ENCODE results near the gene MAF. TPM values are rescaled to one million over a fixed set of nuclear protein-coding genes. Genes with fewer than 3 reads are reported as not detected.

MAF gene
- polyA plus RNA-seq, 1 donor, result 53.7 TPM

- no peak for DNase-seq
Observed at GRCh38 chr16:79618041-79618691, 17.6 kb upstream of the MAF start.

DNA sequence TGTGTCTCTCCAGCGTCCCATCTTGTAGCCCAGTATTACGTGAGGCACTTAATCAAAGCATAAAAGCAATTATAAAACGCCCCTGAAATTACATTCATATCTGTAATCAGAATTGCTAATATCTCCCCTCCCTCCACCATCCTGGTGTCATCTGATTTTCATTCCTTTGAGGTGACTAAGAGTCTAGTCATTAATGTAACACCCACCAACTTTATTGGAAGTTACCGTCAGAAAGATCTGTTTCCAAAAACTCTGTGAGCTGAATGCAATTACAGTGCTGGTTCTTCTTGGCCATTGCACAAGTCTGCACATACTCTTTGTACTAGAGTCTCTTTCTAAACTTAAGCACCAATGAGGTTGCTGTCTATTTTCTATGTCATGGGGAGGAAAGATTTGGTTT lies 12.5 kb upstream of the MAF start:
- no peak for DNase-seq

DNA sequence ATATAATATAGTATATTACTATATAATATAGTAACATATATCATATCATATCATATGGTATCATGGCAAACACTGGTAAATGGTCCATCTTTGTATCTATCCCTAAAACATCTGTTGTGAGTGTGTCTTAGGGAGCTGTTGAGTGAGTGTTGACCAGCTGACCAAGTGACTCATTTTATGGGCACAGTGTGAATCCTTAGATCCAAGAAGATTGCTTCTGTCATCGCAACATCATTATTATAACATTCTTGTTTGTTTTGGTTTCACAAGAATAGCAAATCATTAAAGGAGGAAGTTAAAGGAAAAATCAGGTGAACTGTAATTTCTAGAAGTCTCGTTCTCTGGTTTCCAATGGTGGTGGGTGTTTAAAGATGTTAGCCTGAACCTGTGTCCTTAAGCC lies 11.7 kb upstream of the MAF start:
- no peak for DNase-seq

- DNase-seq, result no peak
Observed at GRCh38 chr16:79610771-79611170, 10.2 kb upstream of the MAF start.

DNA sequence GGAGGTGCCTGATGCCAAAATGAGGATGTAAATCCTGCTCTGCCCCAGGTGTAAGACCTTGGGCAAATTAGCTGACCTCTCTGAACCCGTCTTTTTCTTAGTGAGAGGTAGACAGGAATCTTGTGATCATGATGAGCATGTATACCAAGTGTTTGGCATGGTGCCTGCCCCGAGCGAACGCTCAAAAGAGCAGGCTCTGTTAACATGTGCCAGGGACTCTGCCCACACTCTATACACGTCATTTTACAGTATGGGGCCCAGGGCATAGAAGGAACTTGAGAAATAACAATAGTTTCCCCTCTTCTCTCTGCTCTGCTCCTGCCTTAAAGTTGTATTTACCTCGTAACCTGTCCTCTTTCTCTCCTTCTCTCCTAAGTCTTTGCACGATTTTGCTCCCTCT lies 9.3 kb upstream of the MAF start:
- no peak for DNase-seq

DNA sequence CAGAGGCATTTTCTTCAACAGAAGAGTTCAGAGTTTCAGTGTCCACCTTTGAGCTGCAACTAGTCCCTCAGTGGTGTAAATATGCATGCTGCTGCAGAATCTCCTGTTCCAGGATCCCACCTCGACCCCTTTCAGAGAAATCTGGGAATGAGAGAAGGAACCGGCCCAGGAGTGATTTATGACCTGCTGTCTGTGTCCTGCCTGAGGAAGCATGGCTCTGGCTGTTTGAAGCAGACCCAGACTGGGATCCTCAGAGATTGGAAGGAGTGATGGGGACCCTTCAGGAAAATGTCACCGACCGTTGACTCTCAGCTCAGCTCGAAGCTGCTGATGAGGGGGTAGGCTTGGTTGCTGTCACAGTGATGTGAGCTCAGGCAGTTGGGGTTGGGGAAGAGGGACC lies 8.4 kb upstream of the MAF start:
- no peak for DNase-seq

- no peak for DNase-seq
Observed at GRCh38 chr16:79607587-79607986, 7.0 kb upstream of the MAF start.

- no peak for DNase-seq
Observed at GRCh38 chr16:79605999-79606398, 5.5 kb upstream of the MAF start.

DNA sequence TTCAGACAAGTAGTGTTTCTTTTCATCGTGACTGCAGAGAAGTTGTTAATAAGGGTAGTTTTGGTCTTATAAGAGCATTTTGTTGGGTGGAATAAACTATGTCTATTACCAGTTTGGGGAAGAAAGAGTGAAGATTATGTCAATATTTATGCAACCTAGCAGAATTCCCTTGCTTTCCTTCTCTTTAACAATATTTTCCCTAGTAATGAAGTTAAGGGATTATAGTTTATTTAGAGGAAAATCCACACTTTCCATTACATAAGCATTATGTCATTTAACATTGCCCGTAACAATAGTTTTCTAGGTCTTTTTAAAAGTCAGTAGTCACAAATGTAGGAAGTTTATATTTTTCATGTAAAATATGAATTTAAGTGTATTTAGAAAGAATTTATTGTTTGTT lies 2.5 kb upstream of the MAF start:
- DNase-seq, result no peak

- DNase-seq, result no peak
Observed at GRCh38 chr16:79602628-79603014, 2.1 kb upstream of the MAF start.

GRCh38 chr16:79601931-79602627 lies 1.5 kb upstream of the MAF start:
- peak; percentile 92 for DNase-seq

DNA sequence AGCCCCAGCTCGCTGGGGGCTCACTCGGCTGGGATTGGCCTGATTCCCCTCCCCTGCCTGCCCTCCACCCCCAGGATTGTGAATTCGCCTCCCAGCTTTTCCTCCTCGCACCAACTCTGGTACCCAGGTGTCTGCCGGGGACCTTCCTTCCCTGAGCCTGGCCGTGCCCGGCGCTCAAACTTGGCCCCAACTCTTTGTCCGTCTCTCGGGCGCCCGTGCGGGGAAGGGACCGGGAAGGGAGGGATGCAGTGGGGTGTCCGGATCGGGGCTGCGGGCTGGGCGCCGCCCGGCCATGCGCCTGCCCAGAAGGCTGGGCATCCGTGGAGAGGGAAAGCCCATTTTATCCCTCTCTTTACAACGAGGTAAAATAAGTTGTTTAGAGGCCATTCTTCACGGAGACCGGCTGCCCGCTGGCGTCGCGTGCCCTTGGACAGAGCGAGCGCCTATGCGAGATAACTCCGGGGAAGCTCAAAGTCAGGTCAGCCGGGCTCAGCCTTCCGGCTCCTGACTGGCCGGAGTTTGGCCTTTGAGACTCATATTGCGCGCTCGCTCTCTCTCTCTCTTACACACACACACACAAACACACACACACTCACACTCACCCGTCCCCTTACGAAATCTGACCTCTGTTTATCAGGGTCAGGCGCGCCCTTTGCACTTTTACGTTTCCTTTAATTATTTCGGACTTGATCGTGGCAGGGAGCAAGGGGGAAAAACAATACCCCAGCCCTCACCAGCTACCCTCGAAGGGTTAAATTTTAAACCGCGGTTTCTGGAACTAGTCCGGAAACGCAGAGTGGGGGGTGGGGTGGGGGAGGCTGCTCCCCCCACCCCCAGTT lies 774 bp upstream of the MAF start:
- DNase-seq, result no peak

DNA sequence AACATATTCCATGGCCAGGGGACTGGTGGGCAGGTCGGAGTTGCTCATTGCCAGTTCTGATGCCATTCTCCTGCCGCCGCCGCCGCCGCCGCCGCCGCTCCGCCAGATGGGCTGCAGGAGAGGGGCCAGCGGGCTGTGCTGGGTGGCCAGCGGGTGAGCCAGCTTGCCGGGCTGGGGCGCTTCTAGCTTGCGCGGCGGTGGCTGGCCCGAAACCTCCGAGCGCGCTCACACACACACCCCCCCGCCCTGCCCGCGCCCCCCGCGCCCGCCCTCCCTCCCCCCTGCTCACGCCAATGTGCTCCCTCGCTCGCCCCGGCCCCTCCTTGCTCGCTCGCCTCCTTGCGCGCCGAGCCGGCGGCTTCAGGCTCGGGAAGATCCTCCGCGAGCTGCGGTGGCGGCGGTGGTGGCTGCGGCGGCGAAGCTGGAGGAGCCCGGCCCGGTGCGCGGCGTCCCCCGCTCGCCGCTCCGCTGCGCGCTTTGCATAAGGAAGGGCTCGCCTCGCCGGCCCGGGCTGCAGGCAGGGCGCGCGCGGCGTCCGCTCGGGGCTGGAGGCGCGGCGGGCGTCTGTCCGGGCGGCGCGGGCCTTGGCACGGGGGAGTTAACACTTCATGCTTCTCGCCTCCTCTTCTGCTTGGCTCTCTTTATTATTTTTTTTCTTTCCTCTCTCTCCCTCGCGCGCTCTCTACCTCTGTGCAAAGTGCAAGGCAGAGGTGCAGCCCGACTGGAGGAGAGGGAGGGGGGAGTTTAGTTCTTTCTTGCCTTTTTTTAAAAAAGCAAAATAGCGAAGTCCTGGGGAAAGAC lies 500 bp downstream of the MAF start:
- peak; percentile 62 for DNase-seq

DNA sequence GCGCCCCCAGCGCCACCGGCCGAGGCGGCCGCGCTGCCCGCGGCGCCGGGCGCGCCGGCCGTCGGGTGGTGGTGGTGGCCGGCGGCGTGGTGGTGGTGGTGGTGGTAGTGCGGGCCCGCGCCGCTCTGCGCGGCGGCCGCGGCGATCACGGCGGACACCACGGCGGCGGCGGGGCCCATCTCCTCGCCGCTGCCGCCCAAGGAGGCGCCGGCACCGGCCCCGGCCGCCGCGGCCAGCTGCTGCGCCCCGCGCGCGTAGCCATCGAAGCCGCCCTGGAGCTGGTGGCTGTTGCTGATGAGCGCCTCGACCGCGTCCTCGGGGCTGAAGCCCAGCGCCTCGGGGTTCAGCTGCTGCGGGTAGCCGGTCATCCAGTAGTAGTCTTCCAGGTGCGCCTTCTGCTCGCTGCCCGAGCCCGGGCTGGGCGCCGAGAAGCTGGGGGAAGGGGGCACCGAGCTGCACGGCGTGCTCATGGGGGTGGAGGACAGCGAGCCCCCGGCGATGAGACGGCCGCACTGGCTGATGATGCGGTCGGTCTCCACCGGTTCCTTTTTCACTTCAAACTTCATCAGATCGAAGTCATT lies 1.2 kb downstream of the MAF start:
- DNase-seq, result no peak

GRCh38 chr16:79598348-79599181 lies 2.0 kb downstream of the MAF start:
- peak; percentile 68 for DNase-seq

- DNase-seq, result no peak
Observed at GRCh38 chr16:79598063-79598347, 2.5 kb downstream of the MAF start.

- no peak for DNase-seq
Observed at GRCh38 chr16:79597277-79598062, 3.1 kb downstream of the MAF start.

DNA sequence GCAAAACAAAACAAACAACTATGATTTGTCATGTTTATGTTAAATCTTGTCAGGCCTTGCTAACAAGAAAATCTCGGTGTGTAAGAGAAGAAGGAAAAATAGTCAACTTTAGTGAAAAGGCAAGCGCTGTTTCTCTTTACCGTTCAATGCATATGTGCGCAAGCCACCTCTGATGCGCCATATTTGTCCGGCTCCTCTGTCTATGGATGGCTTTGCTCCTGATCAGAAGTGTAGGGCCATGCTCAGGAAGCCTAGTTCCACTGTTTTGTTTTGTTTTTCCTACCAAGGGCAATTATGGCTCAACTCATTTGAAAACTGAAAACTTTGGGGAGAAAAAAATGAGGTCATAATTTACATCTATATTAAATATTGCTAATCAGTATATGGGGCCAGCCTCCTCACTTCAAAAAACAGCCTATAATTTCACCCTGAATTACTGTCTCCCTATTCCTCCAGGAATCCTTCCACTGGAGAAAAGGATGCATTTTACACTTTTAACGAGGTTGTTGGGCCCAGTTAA lies 4.5 kb downstream of the MAF start:
- DNase-seq, result no peak

- no peak for DNase-seq
Observed at GRCh38 chr16:79595231-79595641, 5.3 kb downstream of the MAF start.

DNA sequence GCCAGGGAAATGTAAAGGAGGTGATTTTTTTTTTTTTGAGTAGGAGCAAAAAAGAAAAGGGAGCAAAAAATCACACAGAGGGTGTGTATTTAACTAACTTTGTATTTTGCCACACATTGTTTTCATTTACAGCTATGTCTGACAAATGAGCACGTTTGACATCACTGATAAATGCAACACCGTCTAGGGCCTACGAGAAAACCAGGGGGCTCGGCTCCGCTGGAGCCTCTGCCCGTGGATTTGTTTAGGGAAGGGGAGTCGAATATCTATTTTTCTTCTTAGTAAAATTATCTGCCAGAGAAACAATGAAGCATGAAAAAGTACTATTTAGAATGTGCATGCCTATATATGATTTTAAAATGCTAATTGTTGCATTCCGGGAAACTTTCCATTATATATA lies 6.8 kb downstream of the MAF start:
- no peak for DNase-seq

Data from left kidney (tissue), 2 donors.